HCT116 (cell line): ENCODE data around the gene EMC1.

ENCODE experiments used
- ATF3 ChIP-seq: IDR thresholded peaks from 2 replicates; pipeline ENCODE4 v1.6.1; 2012
- CEBPB ChIP-seq: IDR thresholded peaks from 2 replicates; pipeline ENCODE4 v1.6.1; 2012; ENCODE audit warnings: low read depth
- CTCF ChIP-seq, 3 experiments: fragments of 200-600 bp in 1 of 3; sonication (generic) in 1 of 3; IDR thresholded peaks in 2 of 3; conservative IDR thresholded peaks in 1 of 3; 2 replicates each; pipeline ENCODE4 v1.5.1; 2012 to 2017; ENCODE audit warnings: low read depth in 2 of 3, low read length in 2 of 3, antibody characterized with exemption in 1 of 3, borderline replicate concordance in 1 of 3, control low read depth in 1 of 3, mild to moderate bottlenecking in 1 of 3, mixed read lengths in 1 of 3, mixed run types in 1 of 3, moderate library complexity in 1 of 3; ENCODE audit not compliant: insufficient read depth in 1 of 3
- ELF1 ChIP-seq: IDR thresholded peaks from 2 replicates; pipeline ENCODE4 v1.6.1; 2012; ENCODE audit warnings: low read depth, borderline replicate concordance
- EZH2 ChIP-seq: fragments of 200-600 bp; sonication (generic); IDR thresholded peaks from 2 replicates; pipeline ENCODE4 v1.6.1; 2017; ENCODE audit warnings: antibody characterized with exemption, mixed run types
- JUND ChIP-seq: IDR thresholded peaks from 2 replicates; pipeline ENCODE4 v1.6.1; 2012
- POLR2A ChIP-seq: IDR thresholded peaks from 2 replicates; pipeline ENCODE4 v1.7.0; 2011; ENCODE audit warnings: borderline replicate concordance; ENCODE audit not compliant: insufficient read depth, insufficient read length; ENCODE audit errors: extremely low read depth
- POLR2AphosphoS5 ChIP-seq: IDR thresholded peaks from 2 replicates; pipeline ENCODE4 v1.6.1; 2011; ENCODE audit warnings: mild to moderate bottlenecking, low read depth, low read length, moderate library complexity
- RAD21 ChIP-seq: IDR thresholded peaks from 2 replicates; pipeline ENCODE4 v1.6.1; 2012; ENCODE audit warnings: low read depth, mild to moderate bottlenecking
- REST ChIP-seq: IDR thresholded peaks from 2 replicates; pipeline ENCODE4 v1.6.1; 2012; ENCODE audit warnings: low read depth
- TCF7L2 ChIP-seq: IDR thresholded peaks from 2 replicates; pipeline ENCODE4 v1.7.0; 2011; ENCODE audit warnings: borderline replicate concordance, inconsistent platforms; ENCODE audit not compliant: insufficient read depth, insufficient read length; ENCODE audit errors: extremely low read depth
- YY1 ChIP-seq: IDR thresholded peaks from 2 replicates; pipeline ENCODE4 v1.6.1; 2011; ENCODE audit warnings: low read length, low read depth, moderate library complexity, mild to moderate bottlenecking; ENCODE audit not compliant: insufficient replicate concordance; ENCODE audit errors: extremely low read depth
- ZFX ChIP-seq: fragments of 450-650 bp; IDR thresholded peaks from 2 replicates; pipeline ENCODE4 v1.6.1; 2017
- ZNF274 ChIP-seq: fragments of 200-500 bp; sonication (Bioruptor generic); IDR thresholded peaks from 2 replicates; pipeline ENCODE4 v1.6.1; 2014; ENCODE audit warnings: mild to moderate bottlenecking, low read depth, low read length, inconsistent platforms

GRCh38 chr1:19166066-19166465 is 85.3 kb downstream of the EMC1 start:
- TF ChIP-seq YY1 (no peak), CTCF (IDR thresholded peaks at IDR 0.05 in 2 of 3, conservative IDR thresholded peaks at IDR 0.05 in 1 of 3; ENCODE audit: borderline replicate concordance in 1 of 3, insufficient read depth in 1 of 3, low read depth in 2 of 3, low read length in 2 of 3) (no peak), POLR2AphosphoS5 (no peak), POLR2A (no peak), TCF7L2 (no peak), EZH2 (no peak), RAD21 (no peak), CEBPB (no peak), REST (no peak), JUND (no peak), ATF3 (no peak), ZFX (no peak), ZNF274 (no peak), ELF1 (no peak)
